Measurements from ENCODE around the gene SLA2.
"Not testable (repeated sequence)": the region's sequence is repeated elsewhere in the genome, so short reads cannot be mapped to it uniquely, and the experiment has no call there.

Gene SLA2

GRCh38 chr20:36645998-36646397 lies at the start of gene SLA2:
Gene SLA2 (minus strand): TSS chr20:36646196. CDS start chr20:36641335, 4,861 bp downstream.
- DNase-seq: no peak

- not testable (repeated sequence) for DNase-seq
These were observed 49.5 kb upstream of the SLA2 start for GRCh38 chr20:36695467-36695866.

GRCh38 chr20:36688630-36689029 lies 42.6 kb upstream of the SLA2 start:
- no peak for DNase-seq

- DNase-seq: no peak
These were observed 41.9 kb upstream of the SLA2 start for GRCh38 chr20:36687850-36688249.

GRCh38 chr20:36686944-36687343 lies 40.9 kb upstream of the SLA2 start:
- DNase-seq: no peak

- DNase-seq: no peak
These were observed 40.5 kb upstream of the SLA2 start for GRCh38 chr20:36686504-36686903.

- DNase-seq: no peak
These were observed 38.8 kb upstream of the SLA2 start for GRCh38 chr20:36684747-36685146.

GRCh38 chr20:36682311-36682710 lies 36.3 kb upstream of the SLA2 start:
- no peak for DNase-seq

GRCh38 chr20:36677422-36677771 lies 31.4 kb upstream of the SLA2 start:
- DNase-seq: no peak

GRCh38 chr20:36676701-36677421 lies 30.9 kb upstream of the SLA2 start:
- DNase-seq: no peak

- not testable (repeated sequence) for DNase-seq
These were observed 29.5 kb upstream of the SLA2 start for GRCh38 chr20:36675545-36675944.

- DNase-seq: no peak
These were observed 27.0 kb upstream of the SLA2 start for GRCh38 chr20:36672991-36673390.

- DNase-seq: no peak
These were observed 24.8 kb upstream of the SLA2 start for GRCh38 chr20:36670665-36671357.

GRCh38 chr20:36666181-36666740 lies 20.3 kb upstream of the SLA2 start:
- no peak for DNase-seq

- no peak for DNase-seq
These were observed 17.0 kb upstream of the SLA2 start for GRCh38 chr20:36663031-36663430.

- no peak for DNase-seq
These were observed 12.3 kb upstream of the SLA2 start for GRCh38 chr20:36658300-36658699.

- DNase-seq: no peak
These were observed 10.7 kb upstream of the SLA2 start for GRCh38 chr20:36656733-36657132.

- DNase-seq: no peak
These were observed 9.0 kb upstream of the SLA2 start for GRCh38 chr20:36655004-36655403.

- no peak for DNase-seq
These were observed 8.5 kb upstream of the SLA2 start for GRCh38 chr20:36654506-36654905.

GRCh38 chr20:36653456-36653855 lies 7.5 kb upstream of the SLA2 start:
- no peak for DNase-seq

- no peak for DNase-seq
These were observed 1.5 kb upstream of the SLA2 start for GRCh38 chr20:36647196-36648121.

GRCh38 chr20:36646678-36647077 lies 682 bp upstream of the SLA2 start:
- no peak for DNase-seq

- no peak for DNase-seq
These were observed 643 bp downstream of the SLA2 start for GRCh38 chr20:36645353-36645752.

All from left hindlimb (tissue), 1 donor.